GM13977 (cell line): Measurements from ENCODE around the gene ATOH8.

ENCODE experiments used
- DNase-seq: peaks from one replicate; pipeline ENCODE4 v3.0.0; 2012; ENCODE audit warnings: low spot score
- CTCF ChIP-seq: IDR thresholded peaks from 2 replicates; pipeline ENCODE4 v1.5.1; 2012; ENCODE audit warnings: mild to moderate bottlenecking, control low read depth; ENCODE audit not compliant: insufficient read depth; ENCODE audit errors: extremely low read depth, missing control alignments
- in situ Hi-C: fragments of 300-500 bp; cut with MboI; formaldehyde crosslinking; loops from one replicate; pipeline ENCODE4 v1.12.0; 2022; ENCODE audit warnings: low sequenced_read_pairs, low pct_unique_long_range_greater_than_20kb, mixed read lengths, inconsistent platforms; ENCODE audit not compliant: unreplicated experiment

Gene ATOH8

GRCh38 chr2:85724731-85725181 is 29.0 kb upstream of the ATOH8 start:
- in situ Hi-C loops = loop anchor here (10.0 kb wide), 1 partner anchor 350 kb away; no protein-coding TSS in a partner anchor
- no peak for DNase-seq
- no peak for TF ChIP-seq CTCF

GRCh38 chr2:85725451-85725850 is 28.3 kb upstream of the ATOH8 start:
- in situ Hi-C loops = loop anchor here (10.0 kb wide), 1 partner anchor 349 kb away; no protein-coding TSS in a partner anchor
- no peak for TF ChIP-seq CTCF
- DNase-seq = no peak

- no peak for DNase-seq
- no peak for TF ChIP-seq CTCF
- in situ Hi-C loops = loop anchor here (10.0 kb wide), 1 partner anchor 347 kb away; no protein-coding TSS in a partner anchor
Measured at GRCh38 chr2:85727798-85728197, 26.0 kb upstream of the ATOH8 start.

GRCh38 chr2:85728342-85728741 is 25.4 kb upstream of the ATOH8 start:
- TF ChIP-seq CTCF = no peak
- no peak for DNase-seq

GRCh38 chr2:85728883-85729824 is 24.6 kb upstream of the ATOH8 start:
- TF ChIP-seq CTCF = peak; percentile 97
- in situ Hi-C loops = loop anchor here (10.0 kb wide), 1 partner anchor 346 kb away; no protein-coding TSS in a partner anchor
- DNase-seq = peak; percentile 87

More at GRCh38 chr2:85728342-85728741, 25.4 kb upstream of the ATOH8 start:
- in situ Hi-C loops = loop anchor here (10.0 kb wide), 1 partner anchor 346 kb away; no protein-coding TSS in a partner anchor

- in situ Hi-C loops = loop anchor here (10.0 kb wide), 1 partner anchor 345 kb away; no protein-coding TSS in a partner anchor
- no peak for DNase-seq
- no peak for TF ChIP-seq CTCF
Measured at GRCh38 chr2:85729825-85730510, 23.8 kb upstream of the ATOH8 start.
